Type B pancreatic cell (in vitro differentiated cells): Measurements from ENCODE around the gene GALNT15. TPM values are rescaled to one million over a fixed set of nuclear protein-coding genes. Genes with fewer than 3 reads are reported as not detected.

Experiments
- DNase-seq: peaks from one replicate; pipeline ENCODE4 v3.0.0; 2021; ENCODE audit warnings: mixed read lengths; ENCODE audit not compliant: unreplicated experiment; ENCODE audit errors: extremely low spot score
- H3K27ac Mint-ChIP-seq: 2 replicates; pipeline ENCODE4 v1.8.0; 2021; ENCODE audit warnings: mild to moderate bottlenecking, mixed read lengths
- H3K27me3 Mint-ChIP-seq: 2 replicates; pipeline ENCODE4 v1.8.0; 2021; ENCODE audit warnings: mixed read lengths
- H3K36me3 Mint-ChIP-seq: 2 replicates; pipeline ENCODE4 v1.8.0; 2021; ENCODE audit warnings: mixed read lengths
- H3K4me1 Mint-ChIP-seq: one replicate; pipeline ENCODE4 v1.8.0; 2021; ENCODE audit warnings: mixed read lengths; ENCODE audit not compliant: unreplicated experiment
- H3K4me3 Mint-ChIP-seq: 2 replicates; pipeline ENCODE4 v1.8.0; 2021; ENCODE audit warnings: mild to moderate bottlenecking, mixed read lengths
- H3K9me3 Mint-ChIP-seq: 2 replicates; pipeline ENCODE4 v1.8.0; 2021; ENCODE audit warnings: mixed read lengths
- long read RNA-seq: library from polyadenylated mRNA; unstranded; transcript quantifications from one replicate; pipeline ENCODE4 v2.0.0, GENCODE V29; 2020
- total RNA-seq: library from RNA; stranded (reverse); gene quantifications from 2 replicates; pipeline ENCODE4 v1.2.1, GENCODE V29; 2021; ENCODE audit warnings: low replicate concordance
- TF ChIP-seq, protein P1 (sequence below): fragments of 200-600 bp; sonication (generic); conservative IDR thresholded peaks from 2 replicates; pipeline ENCODE4 v1.5.0; 2021; ENCODE audit warnings: antibody characterized with exemption, mild to moderate bottlenecking

The GALNT15 gene
- total RNA-seq, result 0.17 TPM in 1 of 2 replicates, not detected in the other
- long read RNA-seq, result 0 reads

DNA sequence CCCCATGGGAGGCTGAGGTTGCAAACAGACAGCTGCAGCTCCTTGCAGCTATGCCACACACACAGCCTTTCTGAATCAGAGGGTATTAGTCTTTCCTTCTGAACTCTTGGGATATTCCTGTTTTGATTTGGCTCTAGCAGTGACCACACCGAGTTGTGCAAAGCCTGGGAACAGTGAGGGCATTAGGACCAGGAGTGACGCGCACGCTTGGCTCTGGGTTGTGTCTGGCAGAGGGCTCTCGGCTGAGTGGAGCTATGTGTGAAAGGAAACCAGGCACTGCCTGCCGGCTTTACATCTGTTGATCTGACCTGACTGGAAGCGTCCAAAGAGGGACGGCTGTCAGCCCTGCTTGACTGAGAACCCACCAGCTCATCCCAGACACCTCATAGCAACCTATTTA is at the start of gene GALNT15:
GALNT15 (plus strand) TSS at position 292 of the 400 bp plus-strand sequence. CDS start 472 bp downstream, outside the sequence.
- no peaks in the 10 kb centered on the region for H3K36me3 Mint-ChIP-seq
- H3K9me3 Mint-ChIP-seq, result peaks cover 7% of the 10 kb centered on the region
- TF ChIP-seq, protein P1, sequence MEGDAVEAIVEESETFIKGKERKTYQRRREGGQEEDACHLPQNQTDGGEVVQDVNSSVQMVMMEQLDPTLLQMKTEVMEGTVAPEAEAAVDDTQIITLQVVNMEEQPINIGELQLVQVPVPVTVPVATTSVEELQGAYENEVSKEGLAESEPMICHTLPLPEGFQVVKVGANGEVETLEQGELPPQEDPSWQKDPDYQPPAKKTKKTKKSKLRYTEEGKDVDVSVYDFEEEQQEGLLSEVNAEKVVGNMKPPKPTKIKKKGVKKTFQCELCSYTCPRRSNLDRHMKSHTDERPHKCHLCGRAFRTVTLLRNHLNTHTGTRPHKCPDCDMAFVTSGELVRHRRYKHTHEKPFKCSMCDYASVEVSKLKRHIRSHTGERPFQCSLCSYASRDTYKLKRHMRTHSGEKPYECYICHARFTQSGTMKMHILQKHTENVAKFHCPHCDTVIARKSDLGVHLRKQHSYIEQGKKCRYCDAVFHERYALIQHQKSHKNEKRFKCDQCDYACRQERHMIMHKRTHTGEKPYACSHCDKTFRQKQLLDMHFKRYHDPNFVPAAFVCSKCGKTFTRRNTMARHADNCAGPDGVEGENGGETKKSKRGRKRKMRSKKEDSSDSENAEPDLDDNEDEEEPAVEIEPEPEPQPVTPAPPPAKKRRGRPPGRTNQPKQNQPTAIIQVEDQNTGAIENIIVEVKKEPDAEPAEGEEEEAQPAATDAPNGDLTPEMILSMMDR, result no peak
- H3K4me3 Mint-ChIP-seq, result no peak within 1 kb of the TSS
- DNase-seq, result peak; percentile 61
- H3K27ac Mint-ChIP-seq, result no peak within 1 kb of the TSS
- H3K27me3 Mint-ChIP-seq, result peaks cover 40% of the 10 kb centered on the region
- H3K4me1 Mint-ChIP-seq, result peaks cover 21% of the 10 kb centered on the region

DNA sequence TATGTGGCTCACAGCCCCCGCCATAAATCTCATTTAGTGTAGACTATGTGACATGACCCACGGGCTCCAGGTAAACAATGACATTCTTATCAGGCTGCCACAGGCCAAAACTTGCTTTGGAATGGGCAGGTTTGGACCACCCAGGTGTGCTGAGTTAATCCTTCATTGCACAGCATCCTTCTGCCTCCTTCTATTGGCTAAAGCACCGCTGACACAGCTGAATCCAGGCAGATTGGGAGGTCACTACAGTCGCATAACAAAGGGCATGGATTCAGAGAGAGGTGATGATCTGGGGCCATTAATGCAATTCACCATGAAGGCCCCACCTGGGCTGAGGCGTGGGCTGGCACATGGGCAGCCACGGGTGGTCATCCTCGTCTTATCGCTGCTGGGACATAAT is 47.8 kb upstream of the GALNT15 start:
- H3K27ac Mint-ChIP-seq, result no peak overlapping the region
- no peaks in the 10 kb centered on the region for H3K36me3 Mint-ChIP-seq
- no peaks in the 10 kb centered on the region for H3K4me1 Mint-ChIP-seq
- no peaks in the 10 kb centered on the region for H3K27me3 Mint-ChIP-seq
- TF ChIP-seq, protein P1, result no peak
- peaks cover 6% of the 10 kb centered on the region for H3K9me3 Mint-ChIP-seq
- DNase-seq, result no peak
- H3K4me3 Mint-ChIP-seq, result no peak overlapping the region

GRCh38 chr3:16127249-16127648 is 47.2 kb upstream of the GALNT15 start:
- Mint-ChIP-seq H3K4me1 (no peaks in the 10 kb centered on the region), H3K9me3 (peaks cover 6% of the 10 kb centered on the region), H3K27ac (no peak overlapping the region), H3K27me3 (no peaks in the 10 kb centered on the region), H3K4me3 (no peak overlapping the region), H3K36me3 (no peaks in the 10 kb centered on the region)
- no peak for DNase-seq
- TF ChIP-seq, protein P1, result no peak

GRCh38 chr3:16130066-16130465 is 44.4 kb upstream of the GALNT15 start:
- no peak overlapping the region for H3K27ac Mint-ChIP-seq
- H3K36me3 Mint-ChIP-seq, result no peaks in the 10 kb centered on the region

DNA sequence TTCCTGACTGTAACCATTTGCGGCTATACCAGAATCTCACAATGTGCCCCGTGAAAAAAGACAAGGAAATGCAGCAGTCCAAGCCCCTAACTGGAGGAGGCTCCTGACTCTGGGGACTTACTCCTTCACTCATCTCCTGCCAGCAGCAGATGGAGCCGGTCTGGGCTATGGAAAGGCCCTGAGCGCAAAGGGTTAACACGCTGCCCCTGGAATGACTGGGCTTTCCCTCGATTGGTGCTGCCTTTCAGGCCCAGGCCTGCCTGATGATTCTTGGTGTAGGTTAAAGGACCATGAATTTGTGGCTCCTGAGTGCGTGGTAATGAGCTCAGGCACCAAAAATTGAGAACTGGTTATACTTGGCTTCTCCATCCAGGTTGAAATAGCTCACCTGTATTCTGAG is 42.3 kb upstream of the GALNT15 start:
- DNase-seq, result no peak
- Mint-ChIP-seq H3K4me1 (no peaks in the 10 kb centered on the region), H3K4me3 (no peak overlapping the region), H3K27me3 (no peaks in the 10 kb centered on the region), H3K9me3 (peaks cover 4% of the 10 kb centered on the region), H3K36me3 (no peaks in the 10 kb centered on the region), H3K27ac (no peak overlapping the region)
- TF ChIP-seq, protein P1, result no peak

More at GRCh38 chr3:16130066-16130465, 44.4 kb upstream of the GALNT15 start:
- Mint-ChIP-seq H3K27me3 (no peaks in the 10 kb centered on the region), H3K9me3 (peaks cover 4% of the 10 kb centered on the region), H3K4me3 (no peak overlapping the region), H3K4me1 (no peaks in the 10 kb centered on the region)
- DNase-seq, result no peak
- TF ChIP-seq, protein P1, result no peak

DNA sequence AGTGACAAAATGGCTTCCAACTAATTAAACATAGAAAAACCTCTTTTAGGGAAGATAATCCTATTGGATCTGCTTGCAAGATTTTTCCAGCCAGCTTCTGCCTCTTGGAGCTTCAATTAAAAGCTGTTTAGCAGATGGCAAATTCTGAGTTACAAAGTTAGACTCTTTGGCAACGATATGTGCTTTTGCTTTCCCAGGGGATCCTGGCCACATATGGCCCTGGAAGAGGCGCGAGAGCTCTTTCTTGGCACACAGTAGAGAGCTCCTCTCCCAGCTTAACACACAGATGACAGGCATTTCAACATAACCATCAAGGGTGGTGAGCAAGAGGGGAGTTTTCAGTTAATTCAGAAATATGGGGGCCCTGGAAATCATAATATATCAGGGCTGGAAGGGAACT is 41.6 kb upstream of the GALNT15 start:
- TF ChIP-seq, protein P1, result no peak
- H3K4me1 Mint-ChIP-seq, result no peaks in the 10 kb centered on the region

More for the DNA sequence above, 41.6 kb upstream of the GALNT15 start:
- Mint-ChIP-seq H3K4me3 (no peak overlapping the region), H3K27ac (no peak overlapping the region), H3K36me3 (no peaks in the 10 kb centered on the region), H3K9me3 (peaks cover 4% of the 10 kb centered on the region), H3K27me3 (no peaks in the 10 kb centered on the region)
- DNase-seq, result no peak
